HG02938 (cell line): ENCODE data around the gene PSORS1C1.

Source experiments
- ATAC-seq: cut with Tn5 transposase; IDR thresholded peaks from one replicate; pipeline ENCODE4 v1.9.1; 2021; ENCODE audit warnings: mild to moderate bottlenecking, moderate library complexity; ENCODE audit not compliant: unreplicated experiment

The PSORS1C1 gene

GRCh38 chr6:31125586-31126363 lies 11.2 kb downstream of the PSORS1C1 start:
- no peak for ATAC-seq

GRCh38 chr6:31126396-31127175 lies 12.0 kb downstream of the PSORS1C1 start:
- no peak for ATAC-seq

DNA sequence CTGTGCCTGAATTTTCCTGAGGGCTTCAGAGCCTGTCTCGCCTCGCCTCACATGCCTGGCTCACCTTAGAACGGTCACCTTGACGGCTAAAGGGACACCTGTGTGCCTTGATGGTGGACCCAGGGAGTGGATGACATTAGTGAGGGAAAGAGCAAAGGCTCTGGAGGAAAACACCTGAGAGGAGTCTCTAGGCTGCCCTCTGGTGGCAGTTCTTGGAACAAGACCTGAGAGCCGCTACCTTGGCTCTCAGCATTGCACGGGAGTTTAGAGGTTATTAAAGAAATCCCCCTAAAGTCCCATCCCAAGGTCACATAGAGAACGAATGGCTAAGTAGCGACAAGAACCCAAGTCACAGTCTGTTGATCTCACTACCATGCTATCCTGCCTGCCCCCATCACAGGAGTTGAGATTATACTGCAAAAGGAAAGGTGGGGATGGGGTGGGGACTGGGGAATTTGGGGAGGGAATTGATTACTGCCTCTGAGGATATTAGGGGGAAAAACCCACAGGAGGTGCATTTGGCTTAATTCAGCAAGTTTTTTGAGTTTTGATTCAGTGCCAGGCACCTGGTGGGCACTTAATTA lies 13.6 kb downstream of the PSORS1C1 start:
- no peak for ATAC-seq

DNA sequence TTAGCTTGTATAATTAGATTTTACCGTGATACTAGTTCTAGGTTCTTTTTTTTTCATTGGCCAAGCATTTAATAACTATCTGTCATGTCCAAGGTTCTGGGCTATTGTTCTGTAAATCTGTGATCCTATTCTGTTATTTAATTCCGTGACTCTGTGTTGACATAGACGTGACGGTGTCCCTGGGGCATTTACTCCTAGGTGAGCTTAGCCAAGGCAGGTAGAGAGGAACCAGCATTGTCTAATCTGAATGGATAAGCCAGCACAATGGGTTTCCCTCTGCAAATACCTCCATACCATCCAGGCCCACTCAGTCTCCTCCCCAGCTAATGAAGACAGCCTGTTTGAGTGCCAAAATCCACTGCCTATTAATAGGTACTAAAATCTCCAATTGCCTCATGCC lies 14.5 kb downstream of the PSORS1C1 start:
- no peak for ATAC-seq

DNA sequence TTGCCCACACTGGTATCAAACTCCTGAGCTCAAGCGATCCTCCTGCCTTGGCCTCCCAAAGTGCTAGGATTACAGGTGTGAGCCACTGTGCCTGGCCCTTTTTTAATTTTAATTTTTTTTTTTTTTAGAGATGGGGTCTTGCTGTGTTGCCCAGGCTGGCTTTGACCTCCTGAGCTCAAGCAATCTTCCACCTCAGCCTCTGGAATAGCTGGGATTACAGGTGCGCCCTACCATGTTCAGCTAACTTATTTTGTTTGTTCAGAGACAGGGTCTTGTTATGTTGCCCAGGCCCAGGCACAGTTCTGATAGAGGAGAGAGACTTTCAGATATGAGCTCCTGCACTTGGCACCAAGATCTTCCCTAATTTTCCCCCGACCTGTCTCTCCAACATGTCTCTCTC lies 16.2 kb downstream of the PSORS1C1 start:
- ATAC-seq = no peak

- no peak for ATAC-seq
Measured at GRCh38 chr6:31131595-31131994, 17.0 kb downstream of the PSORS1C1 start.

GRCh38 chr6:31132806-31133205 lies 18.2 kb downstream of the PSORS1C1 start:
- ATAC-seq = no peak

- ATAC-seq = no peak
Measured at GRCh38 chr6:31135710-31136109, 21.1 kb downstream of the PSORS1C1 start.

GRCh38 chr6:31138982-31139381 lies 24.4 kb downstream of the PSORS1C1 start, which contains the start of gene PSORS1C2:
TSS of gene PSORS1C2 (minus strand) at chr6:31139066. CDS start at chr6:31139026, 40 bp downstream.
- ATAC-seq = no peak

GRCh38 chr6:31139599-31139998 lies 25.0 kb downstream of the PSORS1C1 start:
- ATAC-seq = no peak

- no peak for ATAC-seq
Measured at GRCh38 chr6:31140643-31141042, 26.0 kb downstream of the PSORS1C1 start.

DNA sequence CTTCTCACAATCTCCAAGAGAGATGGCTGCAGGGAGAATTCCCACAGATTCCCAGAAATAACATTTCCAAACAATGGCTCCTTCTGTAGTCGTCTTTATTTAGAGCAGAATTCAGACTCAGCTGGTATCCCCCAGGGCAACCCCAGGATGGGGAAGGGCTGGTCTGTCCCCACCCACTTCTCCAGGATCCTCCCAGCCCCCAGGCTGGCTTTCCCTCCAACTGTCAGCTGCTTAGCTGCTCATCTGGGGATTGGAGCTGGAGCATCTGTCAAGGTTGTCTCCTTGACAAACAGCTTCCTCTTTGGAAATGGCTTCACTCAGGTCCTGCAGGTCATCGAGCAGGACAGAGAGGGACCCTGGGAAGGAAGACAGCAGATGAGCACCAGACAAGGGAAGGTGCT lies 27.8 kb downstream of the PSORS1C1 start:
- no peak for ATAC-seq

DNA sequence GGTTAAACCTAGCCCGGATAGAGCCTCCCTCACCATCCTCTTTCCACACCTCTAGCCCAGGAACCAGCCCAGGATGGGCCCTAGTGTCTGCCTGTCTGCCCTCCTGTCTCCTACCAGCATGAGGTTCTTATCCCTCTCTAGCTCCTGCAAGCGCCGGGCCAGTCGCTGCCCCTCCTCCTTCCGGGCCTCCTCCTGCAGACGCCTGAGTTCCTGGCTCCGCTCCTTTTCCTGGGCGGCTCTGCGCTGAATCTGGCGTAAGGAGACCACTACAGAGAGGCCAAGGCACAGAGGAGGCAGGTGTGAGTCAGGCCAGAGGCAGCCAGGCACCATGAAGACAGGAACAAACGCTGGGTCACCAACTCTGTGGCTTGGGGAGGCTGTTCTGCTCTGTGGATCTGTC lies 28.5 kb downstream of the PSORS1C1 start:
- ATAC-seq = no peak

DNA sequence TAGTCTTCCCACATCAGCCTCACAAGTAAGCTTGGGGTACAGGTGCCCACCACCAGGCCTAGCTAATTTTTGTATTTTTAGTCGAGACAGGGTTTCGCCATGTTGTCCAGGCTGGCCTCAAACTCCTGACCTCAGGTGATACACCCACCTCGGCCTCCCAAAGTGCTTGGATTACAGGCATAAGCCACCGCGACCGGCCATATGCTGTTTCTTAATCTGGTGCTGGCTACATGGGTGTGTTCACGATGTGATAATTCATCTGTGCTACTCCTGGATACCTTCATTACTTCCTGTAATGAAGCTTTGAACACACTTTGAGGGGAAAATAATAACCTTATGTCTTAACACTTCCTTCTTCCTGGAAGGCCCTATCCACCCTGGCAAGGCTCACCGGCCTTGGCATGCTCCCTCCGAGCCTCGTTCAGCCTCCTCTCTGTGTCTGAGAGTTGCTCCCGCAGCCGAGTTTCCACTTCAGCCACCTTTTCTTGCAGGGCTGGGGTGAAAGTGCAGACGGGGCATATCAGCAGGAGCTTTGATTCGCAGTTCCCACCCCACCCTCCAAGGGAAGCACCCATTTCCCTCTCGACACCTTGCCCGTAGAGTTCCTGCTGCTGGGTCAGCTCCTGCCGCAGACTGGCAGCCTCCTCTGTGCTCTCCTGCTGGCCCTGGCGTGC lies 29.8 kb downstream of the PSORS1C1 start:
- no peak for ATAC-seq

DNA sequence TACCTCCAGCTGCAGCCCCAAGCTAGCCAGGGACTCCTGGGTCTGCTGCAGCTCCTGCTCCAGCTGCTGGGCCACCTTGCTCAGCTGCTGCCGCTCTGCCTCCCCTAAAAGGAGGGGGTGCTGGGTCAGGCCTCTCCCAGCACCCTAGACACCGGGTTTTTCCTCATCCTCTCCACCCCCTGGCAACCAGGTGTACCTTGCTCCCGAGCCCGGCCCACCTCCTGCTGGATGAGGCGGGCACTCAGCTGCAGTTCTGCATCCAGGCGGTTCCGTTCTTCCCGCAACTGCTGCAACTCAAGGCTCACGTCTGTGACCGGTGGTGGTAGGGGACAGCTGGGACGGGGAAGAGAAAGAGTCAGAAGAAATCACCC lies 30.4 kb downstream of the PSORS1C1 start:
- no peak for ATAC-seq

DNA sequence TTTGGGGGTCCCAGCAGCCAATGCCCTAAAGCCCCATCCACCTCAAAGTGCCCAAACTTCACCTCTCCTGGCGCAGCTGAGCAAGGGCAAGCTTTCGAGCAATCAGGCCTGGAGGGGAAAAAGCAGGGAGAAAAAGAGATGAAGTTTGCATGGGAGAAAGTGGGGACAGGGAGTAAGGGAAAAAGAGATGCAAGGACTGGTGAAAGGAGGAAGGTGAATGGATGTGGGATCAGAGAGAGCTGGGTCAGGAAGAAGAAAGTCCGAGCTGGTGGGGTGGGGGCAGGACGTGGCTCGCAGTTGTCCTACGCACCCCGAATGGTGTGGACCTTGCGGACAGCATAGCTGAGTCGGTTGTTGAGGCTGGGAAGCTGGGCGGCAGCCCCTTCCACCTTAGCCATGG lies 30.8 kb downstream of the PSORS1C1 start:
- no peak for ATAC-seq

DNA sequence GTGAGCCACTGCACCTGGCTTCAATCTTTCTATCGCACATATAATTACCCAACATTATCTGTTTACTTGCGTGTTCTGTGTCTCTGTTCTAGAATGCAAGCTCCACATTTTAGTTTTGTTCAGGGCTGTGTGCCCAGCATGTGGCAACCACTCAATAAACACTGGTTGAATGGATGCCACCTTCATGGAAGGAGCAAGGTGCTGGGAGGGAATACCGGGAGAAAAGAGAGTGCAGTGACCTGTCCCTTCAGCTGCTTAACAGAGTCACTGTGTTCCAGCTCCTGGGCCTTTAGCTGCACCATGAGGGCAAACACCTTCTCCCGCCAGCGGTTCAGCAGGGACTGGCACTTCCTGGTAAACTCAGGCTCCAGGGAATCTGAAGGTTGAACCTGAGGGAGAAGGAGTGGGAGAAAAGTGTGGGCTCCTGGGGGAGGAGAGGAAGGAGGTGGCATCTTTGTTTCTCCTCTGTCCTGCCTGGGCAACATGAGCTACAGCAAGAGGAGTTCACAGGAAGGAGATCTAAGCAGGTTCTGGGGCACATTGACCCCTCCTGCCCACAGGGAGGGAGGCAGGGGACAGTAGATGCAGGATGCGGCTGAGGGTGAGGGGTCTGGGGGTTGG lies 35.3 kb downstream of the PSORS1C1 start:
- no peak for ATAC-seq

DNA sequence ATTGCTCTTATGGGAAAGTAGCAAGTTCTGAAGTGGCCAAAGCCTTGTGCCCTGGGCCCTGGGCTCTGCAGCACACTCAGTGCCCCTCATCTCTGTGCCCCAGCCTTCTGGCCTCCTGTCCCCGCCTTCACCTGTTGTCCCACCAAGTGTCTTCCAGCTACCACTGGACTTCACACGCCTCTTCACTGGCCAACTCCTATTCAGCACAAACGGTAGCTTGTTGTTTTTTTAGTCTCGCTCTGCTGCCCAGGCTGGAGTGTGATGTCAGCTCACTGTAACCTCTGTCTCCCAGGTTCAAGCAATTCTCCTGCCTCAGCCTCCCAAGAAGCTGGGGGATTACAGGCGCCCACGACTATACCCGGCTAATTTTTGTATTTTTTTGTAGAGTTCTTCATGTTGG lies 38.2 kb downstream of the PSORS1C1 start:
- ATAC-seq = no peak

- no peak for ATAC-seq
Measured at GRCh38 chr6:31154436-31154835, 39.8 kb downstream of the PSORS1C1 start.

DNA sequence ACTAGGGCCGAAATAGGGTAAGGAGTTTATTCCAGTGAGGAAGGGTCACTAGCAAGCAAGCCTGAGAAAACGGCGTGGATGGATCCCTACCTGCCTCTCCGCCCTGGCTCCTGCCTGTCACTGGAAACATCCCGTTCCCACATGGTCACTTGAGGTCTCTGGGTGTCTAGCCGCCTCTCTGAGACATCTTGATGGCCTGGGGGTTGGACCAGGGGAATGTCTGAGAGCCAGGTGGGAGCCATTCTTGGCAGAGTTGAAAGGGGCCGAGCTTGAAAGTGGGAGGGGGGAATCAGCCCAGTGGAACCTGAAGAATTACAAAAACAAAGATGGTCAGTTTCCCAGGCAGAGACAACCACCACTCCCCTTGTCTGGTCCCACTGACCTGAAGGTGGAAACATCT lies 42.0 kb downstream of the PSORS1C1 start:
- no peak for ATAC-seq
